SU-DHL-6 (cell line): ENCODE measurements around the gene HK2.
"Not testable (repeated sequence)": the region's sequence is repeated elsewhere in the genome, so short reads cannot be mapped to it uniquely, and the experiment has no call there.

Source experiments
- H2AFZ ChIP-seq: fragments of 200-600 bp; sonication (generic); 2 replicates; pipeline ENCODE4 v1.6.1; 2014; ENCODE audit warnings: low read depth, mild to moderate bottlenecking, moderate library complexity, mixed read lengths, antibody characterized with exemption, low read length; ENCODE audit not compliant: severe bottlenecking
- H3F3A ChIP-seq: fragments of 200-600 bp; shearing (Covaris generic); 2 replicates; pipeline ENCODE4 v1.6.0; 2016; ENCODE audit warnings: antibody characterized with exemption, mild to moderate bottlenecking; ENCODE audit not compliant: insufficient read depth
- H3K27ac ChIP-seq: fragments of 200-600 bp; sonication (generic); 2 replicates; pipeline ENCODE4 v1.5.1; 2016; ENCODE audit warnings: low read depth, mild to moderate bottlenecking, low read length, moderate library complexity, mixed read lengths
- H3K27me3 ChIP-seq: fragments of 200-600 bp; sonication (generic), shearing (Covaris generic); 2 replicates; pipeline ENCODE4 v1.6.0; 2014; ENCODE audit warnings: mild to moderate bottlenecking, low read length
- H3K36me3 ChIP-seq: fragments of 200-600 bp; sonication (generic); 2 replicates; pipeline ENCODE4 v1.6.1; 2014; ENCODE audit warnings: mild to moderate bottlenecking, low read length, mixed read lengths
- H3K4me2 ChIP-seq: fragments of 300-600, 200-600 bp; shearing (Covaris generic), sonication (generic); 2 replicates; pipeline ENCODE4 v1.6.0; 2014; ENCODE audit warnings: low read length, low read depth, mild to moderate bottlenecking; ENCODE audit not compliant: poor library complexity, severe bottlenecking
- H3K4me3 ChIP-seq: fragments of 200-600 bp; sonication (generic); 2 replicates; pipeline ENCODE4 v1.5.1; 2014; ENCODE audit warnings: antibody characterized with exemption, low read length, mild to moderate bottlenecking, mixed read lengths; ENCODE audit not compliant: insufficient read depth, poor library complexity, severe bottlenecking
- H3K79me2 ChIP-seq: fragments of 200-600 bp; sonication (generic); 2 replicates; pipeline ENCODE4 v1.6.1; 2014; ENCODE audit warnings: mild to moderate bottlenecking, low read length, moderate library complexity; ENCODE audit not compliant: insufficient read depth
- H3K9ac ChIP-seq: fragments of 200-600 bp; sonication (generic); 2 replicates; pipeline ENCODE4 v1.7.0; 2014; ENCODE audit warnings: mild to moderate bottlenecking, low read length
- H3K9me2 ChIP-seq: fragments of 200-600 bp; sonication (generic); replicated peaks from 2 replicates; pipeline ENCODE4 v1.6.1; 2014; ENCODE audit warnings: low read length; ENCODE audit not compliant: insufficient read depth
- H3K9me3 ChIP-seq: fragments of 200-600 bp; sonication (generic); 2 replicates; pipeline ENCODE4 v1.6.1; 2014; ENCODE audit warnings: low read length, mixed read lengths; ENCODE audit not compliant: insufficient read depth
- H4K20me1 ChIP-seq: fragments of 200-600 bp; sonication (generic); 2 replicates; pipeline ENCODE4 v1.6.1; 2014; ENCODE audit warnings: low read depth, mild to moderate bottlenecking, antibody characterized with exemption, low read length, moderate library complexity, mixed read lengths
- CTCF ChIP-seq: fragments of 200-600 bp; sonication (generic); IDR thresholded peaks from one replicate; pipeline ENCODE4 v1.5.1; 2017; ENCODE audit warnings: antibody characterized with exemption, mild to moderate bottlenecking, low read length, moderate library complexity; ENCODE audit not compliant: insufficient read depth, poor library complexity, severe bottlenecking
- EZH2phosphoT487 ChIP-seq: fragments of 200-600 bp; sonication (generic), shearing (Covaris generic); conservative IDR thresholded peaks from 2 replicates; pipeline ENCODE4 v1.6.1; 2018; ENCODE audit warnings: mild to moderate bottlenecking, antibody characterized with exemption, low read length, moderate library complexity, mixed read lengths

Gene HK2

GRCh38 chr2:74831693-74832530, 2.0 kb upstream of the HK2 start:
- H3K36me3 ChIP-seq, result no peaks in the 10 kb centered on the region
- no peak overlapping the region for H3K4me2 ChIP-seq
- H4K20me1 ChIP-seq, result peaks cover 4% of the 10 kb centered on the region; the same call in 1 of the 2 replicates
- no peak overlapping the region for H3K27ac ChIP-seq
- H3K27me3 ChIP-seq, result no peaks in the 10 kb centered on the region
- peaks cover 22% of the 10 kb centered on the region for H3K79me2 ChIP-seq
- no peak overlapping the region for H3K4me3 ChIP-seq
- TF ChIP-seq EZH2phosphoT487 (no peak), CTCF (no peak)
- no peak overlapping the region for H2AFZ ChIP-seq
- no peak overlapping the region for H3K9ac ChIP-seq
- no peaks in the 10 kb centered on the region for H3K9me3 ChIP-seq
- H3K9me2 ChIP-seq, result no peaks in the 10 kb centered on the region
- no peaks in the 10 kb centered on the region for H3F3A ChIP-seq

- peak overlapping the region; percentile 56 for H2AFZ ChIP-seq
- peak overlapping the region; percentile 78 for H3K9ac ChIP-seq
- peak overlapping the region; percentile 73 for H3K4me2 ChIP-seq
- H3K79me2 ChIP-seq, result peaks cover 46% of the 10 kb centered on the region
- peak overlapping the region; percentile 71 for H3K4me3 ChIP-seq
- not testable (repeated sequence) for H3K9me3 ChIP-seq, H3F3A ChIP-seq, H4K20me1 ChIP-seq, H3K27me3 ChIP-seq, H3K36me3 ChIP-seq, H3K9me2 ChIP-seq
- peak overlapping the region; percentile 54 for H3K27ac ChIP-seq
Measured at GRCh38 chr2:74834234-74834791, 386 bp downstream of the HK2 start.

GRCh38 chr2:74834792-74835755, 1.1 kb downstream of the HK2 start:
- Histone ChIP-seq H3K9me2 (no peaks in the 10 kb centered on the region), H3K36me3 (no peaks in the 10 kb centered on the region), H4K20me1 (peaks cover 8% of the 10 kb centered on the region; the same call in 1 of the 2 replicates), H3K9ac (peak overlapping the region; percentile 78), H3K27ac (peak overlapping the region; percentile 55), H3K4me2 (peak overlapping the region; percentile 73), H3F3A (no peaks in the 10 kb centered on the region), H2AFZ (peak overlapping the region; percentile 56), H3K4me3 (peak overlapping the region; percentile 71), H3K27me3 (no peaks in the 10 kb centered on the region), H3K9me3 (no peaks in the 10 kb centered on the region), H3K79me2 (peaks cover 51% of the 10 kb centered on the region)
- TF ChIP-seq CTCF, result no peak
- TF ChIP-seq EZH2phosphoT487, result no peak
